Endometrial microvascular endothelial cells (primary cell): ENCODE measurements around the gene ZNF521. TPM values are rescaled to one million over a fixed set of nuclear protein-coding genes. Genes with fewer than 3 reads are reported as not detected.

Experiments used
- in situ Hi-C: cut with HindIII; loops from 2 replicates; pipeline ENCODE4 v1.10.0; 2017; ENCODE audit warnings: low sequenced_read_pairs, low pct_unique_long_range_greater_than_20kb; ENCODE audit errors: inconsistent ontology term
- total RNA-seq: library from RNA; depleted of rRNA; stranded (reverse); fragments of >200 nt; gene quantifications from one replicate; pipeline ENCODE4 v1.2.3, GENCODE V29; 2015; ENCODE audit errors: inconsistent ontology term

ZNF521 gene
- total RNA-seq, 1 donor from 2014 or later = 43.0 TPM

GRCh38 chr18:25300492-25300891 lies 51.5 kb downstream of the ZNF521 start:
- in situ Hi-C loops = no loop called here

- in situ Hi-C loops = no loop called here
Measured at GRCh38 chr18:25299426-25300300, 52.3 kb downstream of the ZNF521 start.

GRCh38 chr18:25298853-25299274 lies 53.1 kb downstream of the ZNF521 start:
- in situ Hi-C loops = no loop called here

GRCh38 chr18:25295624-25296138 lies 56.3 kb downstream of the ZNF521 start:
- in situ Hi-C loops = no loop called here

- in situ Hi-C loops = no loop called here
Measured at GRCh38 chr18:25291150-25291549, 60.8 kb downstream of the ZNF521 start.

- in situ Hi-C loops = no loop called here
Measured at GRCh38 chr18:25289001-25289631, 62.9 kb downstream of the ZNF521 start.

- in situ Hi-C loops = no loop called here
Measured at GRCh38 chr18:25288340-25288938, 63.5 kb downstream of the ZNF521 start.

GRCh38 chr18:25287106-25287505 lies 64.9 kb downstream of the ZNF521 start:
- in situ Hi-C loops = no loop called here

GRCh38 chr18:25284861-25285550 lies 67.0 kb downstream of the ZNF521 start:
- in situ Hi-C loops = no loop called here

- in situ Hi-C loops = no loop called here
Measured at GRCh38 chr18:25284281-25284680, 67.7 kb downstream of the ZNF521 start.

- in situ Hi-C loops = no loop called here
Measured at GRCh38 chr18:25283781-25284180, 68.2 kb downstream of the ZNF521 start.

- in situ Hi-C loops = no loop called here
Measured at GRCh38 chr18:25282896-25283703, 68.9 kb downstream of the ZNF521 start.

GRCh38 chr18:25282282-25282681 lies 69.7 kb downstream of the ZNF521 start:
- in situ Hi-C loops = no loop called here

- in situ Hi-C loops = no loop called here
Measured at GRCh38 chr18:25281556-25281955, 70.4 kb downstream of the ZNF521 start.

GRCh38 chr18:25279961-25280360 lies 72.0 kb downstream of the ZNF521 start:
- in situ Hi-C loops = no loop called here

GRCh38 chr18:25279556-25279955 lies 72.4 kb downstream of the ZNF521 start:
- in situ Hi-C loops = no loop called here

GRCh38 chr18:25279133-25279532 lies 72.8 kb downstream of the ZNF521 start:
- in situ Hi-C loops = no loop called here

- in situ Hi-C loops = no loop called here
Measured at GRCh38 chr18:25278394-25278793, 73.6 kb downstream of the ZNF521 start.
